ENCODE data around the gene ZC3HAV1L. TPM values are rescaled to one million over a fixed set of nuclear protein-coding genes. Genes with fewer than 3 reads are reported as not detected.

Gene ZC3HAV1L
- total RNA-seq, 1 donor from 2014 or later, result 12.3 TPM

GRCh38 chr7:139080905-139081304, 45.1 kb upstream of the ZC3HAV1L start:
- H3K27me3 Mint-ChIP-seq (ENCODE audit: low read depth, unreplicated experiment), result no peaks in the 10 kb centered on the region
- H3K36me3 Mint-ChIP-seq (ENCODE audit: low read depth, unreplicated experiment), result peaks cover 26% of the 10 kb centered on the region
- Histone ChIP-seq H3K79me2 (ENCODE audit: insufficient read depth, low read length) (no peaks in the 10 kb centered on the region), H3K4me1 (ENCODE audit: insufficient read depth, low read length) (no peaks in the 10 kb centered on the region), H3K27me3 (ENCODE audit: insufficient read depth, low read length) (no peaks in the 10 kb centered on the region), H2AFZ (ENCODE audit: low read depth, low read length) (no peak overlapping the region), H3K4me2 (ENCODE audit: low read length) (no peak overlapping the region), H4K20me1 (ENCODE audit: insufficient read depth, low read length) (no peaks in the 10 kb centered on the region), H3K9ac (ENCODE audit: low read length) (no peak overlapping the region), H3K9me3 (ENCODE audit: insufficient read depth, low read depth, low read length) (no peaks in the 10 kb centered on the region), H3K27ac (ENCODE audit: low read depth, low read length) (no peak overlapping the region), H3K4me3 (ENCODE audit: insufficient read depth, low read depth, low read length) (no peak overlapping the region), H3K36me3 (ENCODE audit: insufficient read depth, low read length) (peaks cover 7% of the 10 kb centered on the region)
- no peak overlapping the region for H3K27ac Mint-ChIP-seq (ENCODE audit: unreplicated experiment)
- H3K4me1 Mint-ChIP-seq (ENCODE audit: low read depth, unreplicated experiment), result peaks cover 2% of the 10 kb centered on the region
- TF ChIP-seq EZH2 (IDR thresholded peaks at IDR 0.05; ENCODE audit: insufficient read depth, low read length), result no peak
- TF ChIP-seq, protein P1, sequence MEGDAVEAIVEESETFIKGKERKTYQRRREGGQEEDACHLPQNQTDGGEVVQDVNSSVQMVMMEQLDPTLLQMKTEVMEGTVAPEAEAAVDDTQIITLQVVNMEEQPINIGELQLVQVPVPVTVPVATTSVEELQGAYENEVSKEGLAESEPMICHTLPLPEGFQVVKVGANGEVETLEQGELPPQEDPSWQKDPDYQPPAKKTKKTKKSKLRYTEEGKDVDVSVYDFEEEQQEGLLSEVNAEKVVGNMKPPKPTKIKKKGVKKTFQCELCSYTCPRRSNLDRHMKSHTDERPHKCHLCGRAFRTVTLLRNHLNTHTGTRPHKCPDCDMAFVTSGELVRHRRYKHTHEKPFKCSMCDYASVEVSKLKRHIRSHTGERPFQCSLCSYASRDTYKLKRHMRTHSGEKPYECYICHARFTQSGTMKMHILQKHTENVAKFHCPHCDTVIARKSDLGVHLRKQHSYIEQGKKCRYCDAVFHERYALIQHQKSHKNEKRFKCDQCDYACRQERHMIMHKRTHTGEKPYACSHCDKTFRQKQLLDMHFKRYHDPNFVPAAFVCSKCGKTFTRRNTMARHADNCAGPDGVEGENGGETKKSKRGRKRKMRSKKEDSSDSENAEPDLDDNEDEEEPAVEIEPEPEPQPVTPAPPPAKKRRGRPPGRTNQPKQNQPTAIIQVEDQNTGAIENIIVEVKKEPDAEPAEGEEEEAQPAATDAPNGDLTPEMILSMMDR (IDR thresholded peaks at IDR 0.05; ENCODE audit: insufficient read depth, low read depth, low read length), result no peak
- no peaks in the 10 kb centered on the region for H3K9me3 Mint-ChIP-seq (ENCODE audit: unreplicated experiment)
- H3K4me3 Mint-ChIP-seq (ENCODE audit: unreplicated experiment), result no peak overlapping the region
- no peak for FAIRE-seq
- no peak for DNase-seq (ENCODE audit: low read depth)

DNA sequence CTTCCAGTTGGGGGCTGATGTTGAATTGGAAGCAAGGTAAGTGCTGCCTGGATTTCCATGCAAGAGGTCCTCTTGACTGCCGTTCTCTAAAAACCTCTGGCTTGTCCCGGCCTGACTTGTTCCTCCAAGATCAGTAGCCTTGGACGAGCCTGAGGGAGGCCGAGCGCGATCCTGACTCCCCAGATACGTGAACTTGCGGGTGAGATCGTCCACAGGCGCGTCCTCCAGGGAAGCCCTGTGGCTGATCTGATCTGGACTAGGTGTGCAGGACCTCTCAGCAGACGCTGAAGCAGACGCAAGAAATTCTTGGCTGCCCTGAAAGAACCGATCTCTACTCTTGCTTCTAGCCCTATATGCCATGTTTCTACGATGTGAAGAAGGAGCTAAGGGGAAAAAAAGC, 44.0 kb upstream of the ZC3HAV1L start:
- no peaks in the 10 kb centered on the region for H4K20me1 ChIP-seq (ENCODE audit: insufficient read depth, low read length)
- H3K36me3 ChIP-seq (ENCODE audit: insufficient read depth, low read length), result peaks cover 7% of the 10 kb centered on the region
- H3K4me3 ChIP-seq (ENCODE audit: insufficient read depth, low read depth, low read length), result no peak overlapping the region
- no peak overlapping the region for H3K4me3 Mint-ChIP-seq (ENCODE audit: unreplicated experiment)
- no peaks in the 10 kb centered on the region for H3K9me3 Mint-ChIP-seq (ENCODE audit: unreplicated experiment)
- H2AFZ ChIP-seq (ENCODE audit: low read depth, low read length), result no peak overlapping the region
- H3K4me1 ChIP-seq (ENCODE audit: insufficient read depth, low read length), result no peaks in the 10 kb centered on the region
- H3K27ac ChIP-seq (ENCODE audit: low read depth, low read length), result no peak overlapping the region
- no peak for FAIRE-seq
- H3K36me3 Mint-ChIP-seq (ENCODE audit: low read depth, unreplicated experiment), result peaks cover 24% of the 10 kb centered on the region
- no peaks in the 10 kb centered on the region for H3K79me2 ChIP-seq (ENCODE audit: insufficient read depth, low read length)
- no peak overlapping the region for H3K9ac ChIP-seq (ENCODE audit: low read length)
- no peak overlapping the region for H3K4me2 ChIP-seq (ENCODE audit: low read length)
- H3K27me3 ChIP-seq (ENCODE audit: insufficient read depth, low read length), result no peaks in the 10 kb centered on the region
- no peaks in the 10 kb centered on the region for H3K27me3 Mint-ChIP-seq (ENCODE audit: low read depth, unreplicated experiment)
- no peak overlapping the region for H3K27ac Mint-ChIP-seq (ENCODE audit: unreplicated experiment)
- no peaks in the 10 kb centered on the region for H3K9me3 ChIP-seq (ENCODE audit: insufficient read depth, low read depth, low read length)
- no peak for TF ChIP-seq EZH2 (IDR thresholded peaks at IDR 0.05; ENCODE audit: insufficient read depth, low read length)
- TF ChIP-seq, protein P1 (IDR thresholded peaks at IDR 0.05; ENCODE audit: insufficient read depth, low read depth, low read length), result no peak
- H3K4me1 Mint-ChIP-seq (ENCODE audit: low read depth, unreplicated experiment), result peaks cover 4% of the 10 kb centered on the region
- DNase-seq (ENCODE audit: low read depth), result no peak

- H3K79me2 ChIP-seq (ENCODE audit: insufficient read depth, low read length), result no peaks in the 10 kb centered on the region
- Mint-ChIP-seq H3K4me1 (ENCODE audit: low read depth, unreplicated experiment) (peaks cover 6% of the 10 kb centered on the region), H3K4me3 (ENCODE audit: unreplicated experiment) (no peak overlapping the region), H3K9me3 (ENCODE audit: unreplicated experiment) (no peaks in the 10 kb centered on the region), H3K27ac (ENCODE audit: unreplicated experiment) (no peak overlapping the region), H3K27me3 (ENCODE audit: low read depth, unreplicated experiment) (no peaks in the 10 kb centered on the region), H3K36me3 (ENCODE audit: low read depth, unreplicated experiment) (peaks cover 25% of the 10 kb centered on the region)
- FAIRE-seq (no peak), DNase-seq (ENCODE audit: low read depth) (no peak)
- no peaks in the 10 kb centered on the region for H4K20me1 ChIP-seq (ENCODE audit: insufficient read depth, low read length)
- no peak overlapping the region for H3K4me2 ChIP-seq (ENCODE audit: low read length)
- H3K9ac ChIP-seq (ENCODE audit: low read length), result no peak overlapping the region
- H3K36me3 ChIP-seq (ENCODE audit: insufficient read depth, low read length), result peaks cover 7% of the 10 kb centered on the region
- TF ChIP-seq, protein P1 (IDR thresholded peaks at IDR 0.05; ENCODE audit: insufficient read depth, low read depth, low read length), result no peak
- no peak for TF ChIP-seq EZH2 (IDR thresholded peaks at IDR 0.05; ENCODE audit: insufficient read depth, low read length)
- no peaks in the 10 kb centered on the region for H3K27me3 ChIP-seq (ENCODE audit: insufficient read depth, low read length)
- no peak overlapping the region for H2AFZ ChIP-seq (ENCODE audit: low read depth, low read length)
- no peak overlapping the region for H3K4me3 ChIP-seq (ENCODE audit: insufficient read depth, low read depth, low read length)
- H3K4me1 ChIP-seq (ENCODE audit: insufficient read depth, low read length), result no peaks in the 10 kb centered on the region
- no peak overlapping the region for H3K27ac ChIP-seq (ENCODE audit: low read depth, low read length)
- no peaks in the 10 kb centered on the region for H3K9me3 ChIP-seq (ENCODE audit: insufficient read depth, low read depth, low read length)
Observed at GRCh38 chr7:139078911-139079310, 43.1 kb upstream of the ZC3HAV1L start.
